Left cardiac atrium (tissue), 2 donors: ENCODE results near the gene ALPK1. TPM values are rescaled to one million over a fixed set of nuclear protein-coding genes. Genes with fewer than 3 reads are reported as not detected.

ENCODE experiments used
- total RNA-seq, 2 donors: library from RNA; stranded (reverse); fragmentation: NEBNext Ultra II Directional; extraction: Animal tissue kit (Norgen Biotek cat#: 25700); gene quantifications; one replicate each; pipeline ENCODE4 v1.2.1, GENCODE V29; 2021
- donor health status: DM: no; HTN: yes; CAD: no; lungs with severe emphysema.
- donor health status: DM: yes; HTN: yes; CAD: no.

The ALPK1 gene
- total RNA-seq, 2 donors from 2014 or later, result 7.6 to 12.1 TPM

Other genes starting within 250 kb of the ALPK1 start
- gene FAM241A, start 151.9 kb upstream of the ALPK1 start, total RNA-seq, result 1 to 10 TPM; 5.0 to 7.7 TPM
- gene AP1AR, start 65.6 kb upstream of the ALPK1 start, total RNA-seq, result 10 to 100 TPM in 1 of 2 donors, 1 to 10 TPM in 1; 9.6 to 13.6 TPM
- 10 to 100 TPM; 12.4 to 23.4 TPM for gene TIFA, start 11.5 kb upstream of the ALPK1 start, total RNA-seq
- not detected for gene NEUROG2, start 218.8 kb downstream of the ALPK1 start, total RNA-seq